ENCODE results near the gene PLCH1. TPM values are rescaled to one million over a fixed set of nuclear protein-coding genes. Genes with fewer than 3 reads are reported as not detected.

Gene PLCH1
- total RNA-seq, 4 donors from 2014 or later: 0.29 to 12.0 (median 0.58) TPM

- intact Hi-C loops (cut with DNase I; ENCODE audit: low total_unique reads): no loop called here
- H3K4me1 ChIP-seq: no peaks in the 10 kb centered on the region
- no peak overlapping the region for H3K4me3 ChIP-seq
- DNase-seq: no peak
- H3K27me3 ChIP-seq: no peaks in the 10 kb centered on the region
- H3K36me3 ChIP-seq: no peaks in the 10 kb centered on the region
- no peaks in the 10 kb centered on the region for H3K9me3 ChIP-seq
- TF ChIP-seq, protein P1, sequence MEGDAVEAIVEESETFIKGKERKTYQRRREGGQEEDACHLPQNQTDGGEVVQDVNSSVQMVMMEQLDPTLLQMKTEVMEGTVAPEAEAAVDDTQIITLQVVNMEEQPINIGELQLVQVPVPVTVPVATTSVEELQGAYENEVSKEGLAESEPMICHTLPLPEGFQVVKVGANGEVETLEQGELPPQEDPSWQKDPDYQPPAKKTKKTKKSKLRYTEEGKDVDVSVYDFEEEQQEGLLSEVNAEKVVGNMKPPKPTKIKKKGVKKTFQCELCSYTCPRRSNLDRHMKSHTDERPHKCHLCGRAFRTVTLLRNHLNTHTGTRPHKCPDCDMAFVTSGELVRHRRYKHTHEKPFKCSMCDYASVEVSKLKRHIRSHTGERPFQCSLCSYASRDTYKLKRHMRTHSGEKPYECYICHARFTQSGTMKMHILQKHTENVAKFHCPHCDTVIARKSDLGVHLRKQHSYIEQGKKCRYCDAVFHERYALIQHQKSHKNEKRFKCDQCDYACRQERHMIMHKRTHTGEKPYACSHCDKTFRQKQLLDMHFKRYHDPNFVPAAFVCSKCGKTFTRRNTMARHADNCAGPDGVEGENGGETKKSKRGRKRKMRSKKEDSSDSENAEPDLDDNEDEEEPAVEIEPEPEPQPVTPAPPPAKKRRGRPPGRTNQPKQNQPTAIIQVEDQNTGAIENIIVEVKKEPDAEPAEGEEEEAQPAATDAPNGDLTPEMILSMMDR (IDR thresholded peaks at IDR 0.05): no peak
- no peak for TF ChIP-seq POLR2A (IDR thresholded peaks at IDR 0.05)
- H3K27ac ChIP-seq: no peak overlapping the region
Measured at GRCh38 chr3:155512867-155513261, 232.0 kb downstream of the PLCH1 start.

- no peaks in the 10 kb centered on the region for H3K4me1 ChIP-seq
- intact Hi-C loops (cut with DNase I; ENCODE audit: low total_unique reads): no loop called here
- H3K36me3 ChIP-seq: no peaks in the 10 kb centered on the region
- H3K27me3 ChIP-seq: no peaks in the 10 kb centered on the region
- no peak for DNase-seq
- no peak overlapping the region for H3K4me3 ChIP-seq
- TF ChIP-seq POLR2A (IDR thresholded peaks at IDR 0.05): no peak
- TF ChIP-seq, protein P1 (IDR thresholded peaks at IDR 0.05): no peak
- no peaks in the 10 kb centered on the region for H3K9me3 ChIP-seq
- H3K27ac ChIP-seq: no peak overlapping the region
Measured at GRCh38 chr3:155512175-155512866, 232.6 kb downstream of the PLCH1 start.

DNA sequence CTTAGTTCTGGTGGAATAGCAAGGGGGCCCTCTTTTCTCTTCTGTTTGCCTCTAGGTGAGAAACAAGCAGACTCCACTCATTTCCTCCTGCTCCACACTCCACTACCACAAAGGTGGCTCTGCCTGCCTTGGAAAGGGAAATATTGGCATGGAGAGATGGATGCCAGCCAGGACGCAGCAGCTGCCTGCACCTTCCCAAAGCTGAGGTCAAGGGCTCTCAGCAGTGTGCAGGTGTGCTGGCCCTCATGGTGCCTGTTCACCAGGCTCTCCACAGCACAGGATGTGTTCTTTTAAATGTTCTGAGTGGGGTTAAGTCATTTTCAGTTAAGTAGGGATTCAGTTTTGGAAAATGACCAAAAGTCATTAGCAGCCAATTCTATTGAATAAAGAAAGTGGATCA, 240.2 kb downstream of the PLCH1 start:
- DNase-seq: no peak
- H3K4me3 ChIP-seq: no peak overlapping the region
- TF ChIP-seq, protein P1 (IDR thresholded peaks at IDR 0.05): no peak
- TF ChIP-seq POLR2A (IDR thresholded peaks at IDR 0.05): no peak
- intact Hi-C loops (cut with DNase I; ENCODE audit: low total_unique reads): no loop called here
- H3K27me3 ChIP-seq: no peaks in the 10 kb centered on the region
- H3K27ac ChIP-seq: no peak overlapping the region
- H3K9me3 ChIP-seq: no peaks in the 10 kb centered on the region
- H3K36me3 ChIP-seq: no peaks in the 10 kb centered on the region
- no peaks in the 10 kb centered on the region for H3K4me1 ChIP-seq

DNA sequence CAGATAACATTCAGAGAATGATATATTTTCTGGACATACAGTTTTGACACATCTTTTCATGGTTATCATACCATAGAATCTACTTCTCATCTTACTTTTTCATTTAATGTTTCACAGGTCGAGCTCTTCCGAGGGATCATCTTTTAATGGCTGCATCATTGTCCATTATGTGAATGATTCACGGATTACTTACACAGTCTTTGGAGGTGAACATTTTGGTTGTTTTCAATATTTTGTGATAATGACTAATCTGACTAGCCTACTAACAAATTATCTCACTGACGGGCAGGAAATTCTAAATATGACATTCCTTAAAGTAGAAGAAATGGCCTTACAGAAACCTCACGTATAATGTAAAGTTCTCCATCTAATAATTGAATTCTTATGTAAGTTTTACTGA, 242.2 kb downstream of the PLCH1 start:
- no peak overlapping the region for H3K27ac ChIP-seq
- H3K36me3 ChIP-seq: no peaks in the 10 kb centered on the region
- no peaks in the 10 kb centered on the region for H3K4me1 ChIP-seq
- no peak overlapping the region for H3K4me3 ChIP-seq
- H3K9me3 ChIP-seq: no peaks in the 10 kb centered on the region
- no peaks in the 10 kb centered on the region for H3K27me3 ChIP-seq
- no peak for TF ChIP-seq POLR2A (IDR thresholded peaks at IDR 0.05)
- TF ChIP-seq, protein P1 (IDR thresholded peaks at IDR 0.05): no peak
- intact Hi-C loops (cut with DNase I; ENCODE audit: low total_unique reads): no loop called here
- DNase-seq: no peak

DNA sequence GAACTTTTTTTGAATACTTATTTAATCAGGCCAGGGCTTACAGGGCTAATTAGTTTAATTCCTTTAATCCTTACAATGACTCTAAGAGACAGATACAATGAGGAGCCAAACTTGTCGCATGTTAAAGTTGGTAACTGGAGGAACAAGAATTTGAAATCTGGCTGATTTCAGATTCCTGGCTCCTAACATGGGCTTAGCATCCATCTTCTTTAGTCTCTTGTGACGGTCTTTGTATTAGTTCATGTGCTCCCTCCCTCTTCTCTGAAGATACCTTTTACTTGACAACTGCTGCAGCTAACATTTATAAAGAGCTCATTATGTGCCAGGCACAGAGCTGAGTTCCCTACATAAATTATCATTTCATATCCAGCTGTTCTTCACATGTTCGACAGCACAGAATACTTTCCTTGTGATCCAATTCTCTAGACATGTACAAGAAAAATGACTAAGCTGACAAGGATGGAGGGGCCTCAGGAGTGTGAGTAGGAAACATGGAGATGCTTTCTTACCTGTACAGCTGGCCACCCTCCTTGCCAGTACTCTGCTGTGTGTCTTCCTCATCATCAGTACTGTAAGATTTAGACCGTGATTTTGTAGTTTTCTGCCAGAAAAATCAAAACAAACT, 244.6 kb downstream of the PLCH1 start:
- TF ChIP-seq, protein P1 (IDR thresholded peaks at IDR 0.05): no peak
- no peak for TF ChIP-seq POLR2A (IDR thresholded peaks at IDR 0.05)
- intact Hi-C loops (cut with DNase I; ENCODE audit: low total_unique reads): no loop called here
- no peaks in the 10 kb centered on the region for H3K36me3 ChIP-seq
- H3K4me3 ChIP-seq: no peak overlapping the region
- H3K27me3 ChIP-seq: no peaks in the 10 kb centered on the region
- H3K9me3 ChIP-seq: no peaks in the 10 kb centered on the region
- DNase-seq: no peak
- no peak overlapping the region for H3K27ac ChIP-seq
- H3K4me1 ChIP-seq: no peaks in the 10 kb centered on the region

Data from uterus (tissue), 4 donors.